ENCODE data around the gene SOAT2. TPM values are rescaled to one million over a fixed set of nuclear protein-coding genes. Genes with fewer than 3 reads are reported as not detected.

The SOAT2 gene
- total RNA-seq, 4 donors from 2014 or later, result 0.82 TPM; not detected in 3

- intact Hi-C loops (cut with DNase I; ENCODE audit: low total_unique reads), result no loop called here
- peak; percentile 97 to 98 for DNase-seq
- no peaks in the 10 kb centered on the region for H3K27me3 ChIP-seq
- H3K27ac ChIP-seq, result peak within 1 kb of the TSS; percentile 89 to 93
- no peaks in the 10 kb centered on the region for H3K36me3 ChIP-seq
- no peaks in the 10 kb centered on the region for H3K9me3 ChIP-seq
- H3K4me3 ChIP-seq, result peak within 1 kb of the TSS; percentile 66 to 69
- peaks cover 0 to 10% of the 10 kb centered on the region in 2 donors for H3K4me1 ChIP-seq
- TF ChIP-seq CTCF (IDR thresholded peaks at IDR 0.05), result peak in 1 of 4 experiments; percentile 6
- TF ChIP-seq POLR2A (IDR thresholded peaks at IDR 0.05), result peak; percentile 86 to 90
Observed at GRCh38 chr12:53079226-53080117, 23.8 kb upstream of the SOAT2 start, which contains the start of gene SPRYD3. Gene SPRYD3 (minus strand): TSS chr12:53079390. CDS start chr12:53079333, 57 bp downstream.

- Histone ChIP-seq H3K27me3 (no peaks in the 10 kb centered on the region), H3K4me1 (peaks cover 0 to 3% of the 10 kb centered on the region in 2 donors)
- intact Hi-C loops (cut with DNase I; ENCODE audit: low total_unique reads), result no loop called here
Observed at GRCh38 chr12:53082637-53083175, 20.6 kb upstream of the SOAT2 start.

GRCh38 chr12:53086361-53086760 lies 16.9 kb upstream of the SOAT2 start:
- no peak for TF ChIP-seq CTCF (IDR thresholded peaks at IDR 0.05)
- TF ChIP-seq POLR2A (IDR thresholded peaks at IDR 0.05), result no peak
- Histone ChIP-seq H3K27ac (no peak overlapping the region), H3K4me1 (no peaks in the 10 kb centered on the region), H3K36me3 (no peaks in the 10 kb centered on the region), H3K27me3 (no peaks in the 10 kb centered on the region), H3K4me3 (no peak overlapping the region), H3K9me3 (no peaks in the 10 kb centered on the region)
- no peak for DNase-seq
- intact Hi-C loops (cut with DNase I; ENCODE audit: low total_unique reads), result no loop called here

More at GRCh38 chr12:53082637-53083175, 20.6 kb upstream of the SOAT2 start:
- Histone ChIP-seq H3K4me3 (no peak overlapping the region), H3K27ac (no peak overlapping the region), H3K9me3 (no peaks in the 10 kb centered on the region), H3K36me3 (no peaks in the 10 kb centered on the region)
- DNase-seq, result no peak
- TF ChIP-seq POLR2A (IDR thresholded peaks at IDR 0.05) (no peak), CTCF (IDR thresholded peaks at IDR 0.05) (no peak)

- no peaks in the 10 kb centered on the region for H3K9me3 ChIP-seq
- no peak overlapping the region for H3K27ac ChIP-seq
- no peaks in the 10 kb centered on the region for H3K4me1 ChIP-seq
- no peaks in the 10 kb centered on the region for H3K36me3 ChIP-seq
- no peaks in the 10 kb centered on the region for H3K27me3 ChIP-seq
- DNase-seq, result no peak
- intact Hi-C loops (cut with DNase I; ENCODE audit: low total_unique reads), result no loop called here
- no peak overlapping the region for H3K4me3 ChIP-seq
- no peak for TF ChIP-seq CTCF (IDR thresholded peaks at IDR 0.05)
- TF ChIP-seq POLR2A (IDR thresholded peaks at IDR 0.05), result no peak
Observed at GRCh38 chr12:53090105-53090504, 13.2 kb upstream of the SOAT2 start.

- TF ChIP-seq POLR2A (IDR thresholded peaks at IDR 0.05) (no peak), CTCF (IDR thresholded peaks at IDR 0.05) (no peak)
- Histone ChIP-seq H3K36me3 (no peaks in the 10 kb centered on the region), H3K4me1 (no peaks in the 10 kb centered on the region), H3K4me3 (no peak overlapping the region), H3K27me3 (no peaks in the 10 kb centered on the region), H3K9me3 (no peaks in the 10 kb centered on the region), H3K27ac (no peak overlapping the region)
- intact Hi-C loops (cut with DNase I; ENCODE audit: low total_unique reads), result no loop called here
- DNase-seq, result no peak
Observed at GRCh38 chr12:53090554-53090953, 12.7 kb upstream of the SOAT2 start.

Measured in uterus (tissue), 4 donors.